22Rv1 (cell line): ENCODE measurements around the gene FAM120A.

Experiments used
- CTCF ChIP-seq: fragments of 450-650 bp; IDR thresholded peaks from 2 replicates; pipeline ENCODE4 v1.5.1; 2017; ENCODE audit warnings: mild to moderate bottlenecking
- ZFX ChIP-seq: fragments of 450-650 bp; IDR thresholded peaks from 2 replicates; pipeline ENCODE4 v1.6.1; 2017; ENCODE audit warnings: antibody characterized with exemption, borderline replicate concordance

- no peak for TF ChIP-seq CTCF
- no peak for TF ChIP-seq ZFX
These were observed 15.3 kb upstream of the FAM120A start for GRCh38 chr9:93436218-93436617.
